Sigmoid colon (tissue), 4 donors: ENCODE data around the gene KIAA0586.

ENCODE experiments used
- CTCF ChIP-seq, 4 experiments: fragments of 450-650 bp in 3 of 4; fragments of 200-600 bp in 1 of 4; IDR thresholded peaks; one replicate each; pipeline ENCODE4 v1.5.1; 2016 to 2019; ENCODE audit warnings: antibody characterized with exemption in 4 of 4, mild to moderate bottlenecking in 3 of 4, moderate library complexity in 2 of 4
- EP300 ChIP-seq, 4 donors: sonication (generic); formaldehyde crosslinking; IDR thresholded peaks; one replicate each; pipeline ENCODE4 v1.6.1; 2017; ENCODE audit warnings: antibody characterized with exemption in 4 of 4
- POLR2A ChIP-seq, 2 donors: fragments of 450-650 bp; IDR thresholded peaks; one replicate each; pipeline ENCODE4 v1.6.1; 2016; ENCODE audit warnings: antibody characterized with exemption in 2 of 2, mild to moderate bottlenecking in 2 of 2, moderate library complexity in 2 of 2
- POLR2AphosphoS5 ChIP-seq, 4 donors: sonication (generic); formaldehyde crosslinking; IDR thresholded peaks; one replicate each; pipeline ENCODE4 v1.6.1; 2017; ENCODE audit warnings: antibody characterized with exemption in 4 of 4

DNA sequence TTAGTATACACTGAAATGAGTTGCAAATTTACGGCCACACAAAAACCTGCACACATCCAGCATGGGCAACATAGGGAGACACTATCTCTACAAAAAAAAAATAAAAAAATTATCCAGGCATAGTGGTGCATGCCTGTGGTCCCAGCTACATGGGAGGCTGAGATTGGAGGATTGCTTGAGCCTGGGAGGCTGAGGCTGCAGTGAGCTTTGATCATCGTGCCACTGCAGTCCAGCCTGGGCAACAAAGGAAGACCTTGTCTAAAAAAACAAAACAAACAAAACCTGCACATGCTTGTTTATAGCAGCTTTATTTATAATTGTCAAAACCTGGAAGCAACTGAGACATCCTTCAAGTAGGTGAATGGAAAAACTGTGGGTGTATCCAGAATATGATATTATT, 36.7 kb upstream of the KIAA0586 start:
- no peak for TF ChIP-seq CTCF (IDR thresholded peaks at IDR 0.05)
- no peak for TF ChIP-seq POLR2A (IDR thresholded peaks at IDR 0.05)
- TF ChIP-seq POLR2AphosphoS5 (IDR thresholded peaks at IDR 0.05), result no peak
- TF ChIP-seq EP300 (IDR thresholded peaks at IDR 0.05), result no peak
